Sigmoid colon (tissue), 4 donors: ENCODE results near the gene SLC12A8.

Experiments used
- EP300 ChIP-seq, 4 donors: sonication (generic); formaldehyde crosslinking; IDR thresholded peaks; one replicate each; pipeline ENCODE4 v1.6.1; 2017; ENCODE audit warnings: antibody characterized with exemption in 4 of 4
- POLR2A ChIP-seq, 2 donors: fragments of 450-650 bp; IDR thresholded peaks; one replicate each; pipeline ENCODE4 v1.6.1; 2016; ENCODE audit warnings: antibody characterized with exemption in 2 of 2, mild to moderate bottlenecking in 2 of 2, moderate library complexity in 2 of 2
- POLR2AphosphoS5 ChIP-seq, 4 donors: sonication (generic); formaldehyde crosslinking; IDR thresholded peaks; one replicate each; pipeline ENCODE4 v1.6.1; 2017; ENCODE audit warnings: antibody characterized with exemption in 4 of 4
- TF ChIP-seq, protein P1 (sequence below), 4 experiments: fragments of 450-650 bp in 3 of 4; fragments of 200-600 bp in 1 of 4; IDR thresholded peaks; one replicate each; pipeline ENCODE4 v1.5.1; 2016 to 2019; ENCODE audit warnings: antibody characterized with exemption in 4 of 4, mild to moderate bottlenecking in 3 of 4, moderate library complexity in 2 of 4

DNA sequence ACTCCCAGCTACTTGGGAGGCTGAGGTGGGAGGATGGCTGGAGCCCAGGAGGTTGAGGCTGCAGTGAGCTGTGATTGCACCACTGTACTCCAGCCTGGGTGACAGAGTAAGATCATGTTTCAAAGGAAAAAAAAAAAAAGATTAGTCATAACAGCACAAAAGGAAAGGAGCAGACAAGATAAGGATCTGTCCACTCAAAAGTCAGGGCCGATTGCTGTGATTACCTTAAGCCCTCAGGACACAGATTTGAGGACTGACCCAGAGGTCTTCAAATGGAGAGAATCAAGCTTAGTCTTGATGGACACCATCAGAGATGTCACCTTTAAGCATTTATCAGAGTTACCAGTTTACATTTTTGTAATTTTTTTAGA lies 132.9 kb downstream of the SLC12A8 start:
- TF ChIP-seq, protein P1, sequence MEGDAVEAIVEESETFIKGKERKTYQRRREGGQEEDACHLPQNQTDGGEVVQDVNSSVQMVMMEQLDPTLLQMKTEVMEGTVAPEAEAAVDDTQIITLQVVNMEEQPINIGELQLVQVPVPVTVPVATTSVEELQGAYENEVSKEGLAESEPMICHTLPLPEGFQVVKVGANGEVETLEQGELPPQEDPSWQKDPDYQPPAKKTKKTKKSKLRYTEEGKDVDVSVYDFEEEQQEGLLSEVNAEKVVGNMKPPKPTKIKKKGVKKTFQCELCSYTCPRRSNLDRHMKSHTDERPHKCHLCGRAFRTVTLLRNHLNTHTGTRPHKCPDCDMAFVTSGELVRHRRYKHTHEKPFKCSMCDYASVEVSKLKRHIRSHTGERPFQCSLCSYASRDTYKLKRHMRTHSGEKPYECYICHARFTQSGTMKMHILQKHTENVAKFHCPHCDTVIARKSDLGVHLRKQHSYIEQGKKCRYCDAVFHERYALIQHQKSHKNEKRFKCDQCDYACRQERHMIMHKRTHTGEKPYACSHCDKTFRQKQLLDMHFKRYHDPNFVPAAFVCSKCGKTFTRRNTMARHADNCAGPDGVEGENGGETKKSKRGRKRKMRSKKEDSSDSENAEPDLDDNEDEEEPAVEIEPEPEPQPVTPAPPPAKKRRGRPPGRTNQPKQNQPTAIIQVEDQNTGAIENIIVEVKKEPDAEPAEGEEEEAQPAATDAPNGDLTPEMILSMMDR (IDR thresholded peaks at IDR 0.05), result no peak
- no peak for TF ChIP-seq POLR2A (IDR thresholded peaks at IDR 0.05)
- no peak for TF ChIP-seq EP300 (IDR thresholded peaks at IDR 0.05)
- no peak for TF ChIP-seq POLR2AphosphoS5 (IDR thresholded peaks at IDR 0.05)
